ES-I3 (cell line): ENCODE measurements around the gene NIFK.
A peak's percentile ranks its signal among the peaks of the same experiment; 100 is the strongest.
"Not testable (repeated sequence)": the region's sequence is repeated elsewhere in the genome, so short reads cannot be mapped to it uniquely, and the experiment has no call there.

Experiments used
- H3K36me3 ChIP-seq: 2 replicates; pipeline ENCODE4 v1.6.1; 2013; ENCODE audit warnings: mild to moderate bottlenecking, low read length, control low read depth, moderate library complexity; ENCODE audit not compliant: insufficient read depth
- H3K4me1 ChIP-seq: 2 replicates; pipeline ENCODE4 v1.6.1; 2013; ENCODE audit warnings: mild to moderate bottlenecking, control low read depth, low read length; ENCODE audit not compliant: insufficient read depth
- H3K9ac ChIP-seq: 2 replicates; pipeline ENCODE4 v1.6.1; 2013; ENCODE audit warnings: low read depth, mild to moderate bottlenecking, low read length, moderate library complexity
- H3K9me3 ChIP-seq: 2 replicates; pipeline ENCODE4 v1.6.1; 2013; ENCODE audit warnings: mild to moderate bottlenecking, low read length, moderate library complexity; ENCODE audit not compliant: control insufficient read depth, insufficient read depth

The NIFK gene

GRCh38 chr2:121754851-121755236 is 18.2 kb upstream of the NIFK start:
- no peaks in the 10 kb centered on the region for H3K4me1 ChIP-seq
- H3K36me3 ChIP-seq = peaks cover 4% of the 10 kb centered on the region; the same call in 1 of the 2 replicates
- peak overlapping the region; percentile 86 for H3K9ac ChIP-seq
- no peaks in the 10 kb centered on the region for H3K9me3 ChIP-seq

GRCh38 chr2:121748202-121748601 is 11.5 kb upstream of the NIFK start:
- Histone ChIP-seq H3K9me3 (no peaks in the 10 kb centered on the region), H3K9ac (no peak overlapping the region), H3K4me1 (no peaks in the 10 kb centered on the region), H3K36me3 (no peaks in the 10 kb centered on the region)

- H3K9me3 ChIP-seq = no peaks in the 10 kb centered on the region
- no peaks in the 10 kb centered on the region for H3K4me1 ChIP-seq
- no peaks in the 10 kb centered on the region for H3K36me3 ChIP-seq
- no peak overlapping the region for H3K9ac ChIP-seq
Measured at GRCh38 chr2:121746071-121746578, 9.4 kb upstream of the NIFK start.

GRCh38 chr2:121741450-121741849 is 4.8 kb upstream of the NIFK start:
- H3K36me3 ChIP-seq = no peaks in the 10 kb centered on the region
- no peaks in the 10 kb centered on the region for H3K9me3 ChIP-seq
- H3K4me1 ChIP-seq = no peaks in the 10 kb centered on the region
- no peak overlapping the region for H3K9ac ChIP-seq

GRCh38 chr2:121740973-121741372 is 4.3 kb upstream of the NIFK start:
- no peaks in the 10 kb centered on the region for H3K9me3 ChIP-seq
- H3K4me1 ChIP-seq = no peaks in the 10 kb centered on the region
- H3K9ac ChIP-seq = no peak overlapping the region
- H3K36me3 ChIP-seq = no peaks in the 10 kb centered on the region

GRCh38 chr2:121736140-121736461 is 574 bp downstream of the NIFK start:
- no peaks in the 10 kb centered on the region for H3K9me3 ChIP-seq

GRCh38 chr2:121735518-121736074 is 1.1 kb downstream of the NIFK start:
- peaks cover 9% of the 10 kb centered on the region for H3K36me3 ChIP-seq
- no peaks in the 10 kb centered on the region for H3K4me1 ChIP-seq
- H3K9ac ChIP-seq = peak overlapping the region; percentile 100
- H3K9me3 ChIP-seq = no peaks in the 10 kb centered on the region

More at GRCh38 chr2:121736140-121736461, 574 bp downstream of the NIFK start:
- Histone ChIP-seq H3K36me3 (peaks cover 8% of the 10 kb centered on the region), H3K9ac (peak overlapping the region; percentile 100), H3K4me1 (no peaks in the 10 kb centered on the region)

- H3K36me3 ChIP-seq = peaks cover 12% of the 10 kb centered on the region
- H3K9ac ChIP-seq, H3K9me3 ChIP-seq, H3K4me1 ChIP-seq: not testable (repeated sequence)
Measured at GRCh38 chr2:121734544-121734943, 2.1 kb downstream of the NIFK start.

- no peaks in the 10 kb centered on the region for H3K9me3 ChIP-seq
- H3K4me1 ChIP-seq = no peaks in the 10 kb centered on the region
- H3K9ac ChIP-seq = no peak overlapping the region
- peaks cover 30% of the 10 kb centered on the region for H3K36me3 ChIP-seq
Measured at GRCh38 chr2:121731366-121731765, 5.3 kb downstream of the NIFK start.

- Histone ChIP-seq H3K36me3 (peaks cover 30% of the 10 kb centered on the region), H3K9ac (no peak overlapping the region), H3K9me3 (no peaks in the 10 kb centered on the region), H3K4me1 (no peaks in the 10 kb centered on the region)
Measured at GRCh38 chr2:121727950-121728349, 8.7 kb downstream of the NIFK start.

- Histone ChIP-seq H3K36me3 (peaks cover 28% of the 10 kb centered on the region), H3K9me3 (no peaks in the 10 kb centered on the region), H3K9ac (no peak overlapping the region), H3K4me1 (no peaks in the 10 kb centered on the region)
Measured at GRCh38 chr2:121727332-121727731, 9.3 kb downstream of the NIFK start.

- H3K9me3 ChIP-seq = no peaks in the 10 kb centered on the region
- H3K4me1 ChIP-seq = no peaks in the 10 kb centered on the region
- peaks cover 8% of the 10 kb centered on the region; the same call in 1 of the 2 replicates for H3K36me3 ChIP-seq
- H3K9ac ChIP-seq = no peak overlapping the region
Measured at GRCh38 chr2:121723316-121723715, 13.4 kb downstream of the NIFK start.

- Histone ChIP-seq H3K9me3 (no peaks in the 10 kb centered on the region), H3K4me1 (no peaks in the 10 kb centered on the region), H3K36me3 (peaks cover 8% of the 10 kb centered on the region; the same call in 1 of the 2 replicates), H3K9ac (no peak overlapping the region)
Measured at GRCh38 chr2:121722479-121722878, 14.2 kb downstream of the NIFK start.

GRCh38 chr2:121721926-121722325 is 14.7 kb downstream of the NIFK start:
- H3K4me1 ChIP-seq = no peaks in the 10 kb centered on the region
- H3K9ac ChIP-seq = no peak overlapping the region
- no peaks in the 10 kb centered on the region for H3K9me3 ChIP-seq
- peaks cover 3% of the 10 kb centered on the region; the same call in 1 of the 2 replicates for H3K36me3 ChIP-seq

GRCh38 chr2:121717529-121717928 is 19.1 kb downstream of the NIFK start:
- H3K4me1 ChIP-seq = no peaks in the 10 kb centered on the region
- H3K36me3 ChIP-seq = no peaks in the 10 kb centered on the region
- H3K9ac ChIP-seq = no peak overlapping the region

GRCh38 chr2:121716126-121716525 is 20.5 kb downstream of the NIFK start:
- Histone ChIP-seq H3K36me3 (no peaks in the 10 kb centered on the region), H3K9ac (no peak overlapping the region), H3K4me1 (no peaks in the 10 kb centered on the region), H3K9me3 (no peaks in the 10 kb centered on the region)

More at GRCh38 chr2:121717529-121717928, 19.1 kb downstream of the NIFK start:
- no peaks in the 10 kb centered on the region for H3K9me3 ChIP-seq
